ENCODE measurements around the gene CDC14B.

The CDC14B gene

DNA sequence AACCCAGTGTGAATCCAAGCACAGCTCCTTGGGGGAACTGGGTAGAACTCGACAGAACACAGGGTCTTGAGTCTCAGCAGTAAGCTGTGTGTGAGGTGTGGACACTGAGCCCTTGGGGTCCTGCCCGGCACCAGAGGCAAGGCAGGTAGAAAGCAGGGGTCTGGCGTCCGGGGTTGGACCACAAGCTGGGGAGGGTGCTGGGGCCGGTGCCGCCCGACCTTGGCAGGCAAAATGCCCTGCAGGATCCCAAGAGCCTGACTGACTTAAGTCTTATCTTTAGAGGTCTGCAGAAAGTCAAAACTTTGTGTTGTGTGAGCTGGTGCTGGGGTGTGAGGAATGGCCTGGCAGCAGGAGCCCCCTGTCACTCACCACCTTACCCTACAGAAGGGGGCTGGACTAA is 120.4 kb downstream of the CDC14B start:
- TF ChIP-seq CTCF (IDR thresholded peaks at IDR 0.05; ENCODE audit: low read depth, low read length, missing control alignments) = no peak
- no peak for DNase-seq (ENCODE audit: extremely low read depth, low read depth)
- H3K4me3 ChIP-seq (replicated peaks; ENCODE audit: low read depth, low read length) = no peak overlapping the region

GRCh38 chr9:96498796-96499195 is 120.8 kb downstream of the CDC14B start:
- no peak for TF ChIP-seq CTCF (IDR thresholded peaks at IDR 0.05; ENCODE audit: low read depth, low read length, missing control alignments)
- no peak for DNase-seq (ENCODE audit: extremely low read depth, low read depth)
- H3K4me3 ChIP-seq (replicated peaks; ENCODE audit: low read depth, low read length) = no peak overlapping the region

DNA sequence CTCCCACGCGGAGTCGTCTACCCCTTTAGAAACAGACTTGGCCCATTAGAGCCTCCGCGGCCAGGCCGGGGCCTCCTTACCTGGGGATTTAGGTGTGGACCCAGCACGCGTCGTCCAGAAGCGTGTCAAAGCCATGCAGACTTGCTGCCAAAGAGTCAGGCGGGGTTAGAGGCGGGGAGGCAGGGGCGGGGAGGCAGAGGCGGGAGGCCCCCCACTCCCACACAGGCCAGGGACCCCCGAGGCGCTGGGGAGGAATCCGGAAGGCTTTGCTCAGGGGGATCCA is 122.6 kb downstream of the CDC14B start:
- H3K4me3 ChIP-seq (replicated peaks; ENCODE audit: low read depth, low read length) = no peak overlapping the region
- no peak for TF ChIP-seq CTCF (IDR thresholded peaks at IDR 0.05; ENCODE audit: low read depth, low read length, missing control alignments)
- no peak for DNase-seq (ENCODE audit: extremely low read depth, low read depth)

DNA sequence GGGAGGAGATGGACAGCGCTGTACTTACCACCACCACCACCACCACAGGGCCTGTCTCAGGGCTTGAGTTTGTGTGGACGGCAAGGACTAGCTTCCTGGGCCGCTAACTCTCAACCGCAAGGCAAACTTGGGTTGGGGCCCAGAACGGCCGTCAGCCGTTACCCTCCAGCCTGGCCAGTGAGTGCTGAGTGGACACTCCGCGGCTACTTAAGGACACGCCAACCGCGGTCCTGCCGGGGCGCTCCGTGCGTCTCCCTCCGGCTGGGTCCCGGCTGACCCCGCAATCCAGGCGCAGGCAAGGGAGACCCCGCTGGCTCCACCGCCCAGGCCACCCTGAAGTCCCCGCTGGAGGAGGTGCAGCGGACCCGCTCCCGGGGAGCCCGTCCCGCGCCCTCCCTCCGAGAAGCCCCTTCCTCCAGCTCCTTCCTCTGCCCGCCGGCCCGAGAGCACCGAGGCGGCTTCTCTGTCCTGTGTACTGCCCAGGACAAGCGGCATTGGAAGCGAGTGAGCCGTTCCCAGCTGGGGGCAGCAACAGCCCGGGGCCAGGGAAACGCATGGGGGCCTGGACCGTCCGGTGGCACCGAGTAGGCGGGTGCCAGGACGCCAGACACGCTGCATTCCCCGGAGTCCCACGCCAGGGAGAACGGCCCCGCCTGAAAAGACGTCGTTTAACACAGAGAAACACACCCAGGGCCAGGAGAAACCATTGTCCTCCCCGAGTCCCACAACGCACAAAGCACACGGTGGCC is 123.1 kb downstream of the CDC14B start:
- H3K4me3 ChIP-seq (replicated peaks; ENCODE audit: low read depth, low read length) = no peak overlapping the region
- TF ChIP-seq CTCF (IDR thresholded peaks at IDR 0.05; ENCODE audit: low read depth, low read length, missing control alignments) = no peak
- no peak for DNase-seq (ENCODE audit: extremely low read depth, low read depth)

GRCh38 chr9:96495341-96495740 is 124.3 kb downstream of the CDC14B start:
- TF ChIP-seq CTCF (IDR thresholded peaks at IDR 0.05; ENCODE audit: low read depth, low read length, missing control alignments) = no peak
- no peak overlapping the region for H3K4me3 ChIP-seq (replicated peaks; ENCODE audit: low read depth, low read length)
- DNase-seq (ENCODE audit: extremely low read depth, low read depth) = no peak

GRCh38 chr9:96494215-96494800 is 125.3 kb downstream of the CDC14B start:
- TF ChIP-seq CTCF (IDR thresholded peaks at IDR 0.05; ENCODE audit: low read depth, low read length, missing control alignments) = no peak
- no peak for DNase-seq (ENCODE audit: extremely low read depth, low read depth)
- H3K4me3 ChIP-seq (replicated peaks; ENCODE audit: low read depth, low read length) = no peak overlapping the region

GRCh38 chr9:96493757-96494156 is 125.9 kb downstream of the CDC14B start:
- H3K4me3 ChIP-seq (replicated peaks; ENCODE audit: low read depth, low read length) = no peak overlapping the region
- DNase-seq (ENCODE audit: extremely low read depth, low read depth) = no peak
- TF ChIP-seq CTCF (IDR thresholded peaks at IDR 0.05; ENCODE audit: low read depth, low read length, missing control alignments) = no peak
